ENCODE data around the gene TXK.

GRCh38 chr4:48018112-48018511 is 115.9 kb downstream of the TXK start:
- no peak for TF ChIP-seq EZH2 (IDR thresholded peaks at IDR 0.05; ENCODE audit: insufficient read depth, poor library complexity, severe bottlenecking)
- TF ChIP-seq EZH2phosphoT487 (IDR thresholded peaks at IDR 0.05; ENCODE audit: insufficient read depth, low read depth) = no peak

Data from GM23248 (cell line).